ENCODE data around the gene CDC42EP5. TPM values are rescaled to one million over a fixed set of nuclear protein-coding genes. Genes with fewer than 3 reads are reported as not detected.
A peak's percentile ranks its signal among the peaks of the same experiment; 100 is the strongest.
"Not testable (repeated sequence)": the region's sequence is repeated elsewhere in the genome, so short reads cannot be mapped to it uniquely, and the experiment has no call there.

The CDC42EP5 gene
- total RNA-seq, 1 donor from 2014 or later, result 18.2 TPM

- ATAC-seq, result no peak
Measured at GRCh38 chr19:54489341-54489740, 16.2 kb upstream of the CDC42EP5 start.

GRCh38 chr19:54485851-54486250 lies 12.8 kb upstream of the CDC42EP5 start:
- ATAC-seq, result no peak

GRCh38 chr19:54484451-54484850 lies 11.4 kb upstream of the CDC42EP5 start:
- no peak for ATAC-seq

GRCh38 chr19:54482889-54483288 lies 9.8 kb upstream of the CDC42EP5 start:
- no peak for ATAC-seq

GRCh38 chr19:54481326-54481930 lies 8.3 kb upstream of the CDC42EP5 start:
- ATAC-seq, result peak; percentile 29

GRCh38 chr19:54480051-54480450 lies 7.0 kb upstream of the CDC42EP5 start:
- ATAC-seq, result no peak

GRCh38 chr19:54478677-54479266 lies 5.7 kb upstream of the CDC42EP5 start:
- ATAC-seq, result peak; percentile 34

GRCh38 chr19:54477650-54478049 lies 4.6 kb upstream of the CDC42EP5 start:
- ATAC-seq, result no peak

- no peak for ATAC-seq
Measured at GRCh38 chr19:54475706-54476105, 2.6 kb upstream of the CDC42EP5 start.

- no peak for ATAC-seq
Measured at GRCh38 chr19:54473892-54474372, 836 bp upstream of the CDC42EP5 start.

GRCh38 chr19:54470991-54471782 lies 1.9 kb downstream of the CDC42EP5 start:
- ATAC-seq, result peak; percentile 64

GRCh38 chr19:54470276-54470887 lies 2.7 kb downstream of the CDC42EP5 start:
- no peak for ATAC-seq

- peak; percentile 4 for ATAC-seq
Measured at GRCh38 chr19:54469496-54469934, 3.6 kb downstream of the CDC42EP5 start.

GRCh38 chr19:54466110-54466480 lies 7.0 kb downstream of the CDC42EP5 start:
- not testable (repeated sequence) for ATAC-seq

- no peak for ATAC-seq
Measured at GRCh38 chr19:54465426-54466109, 7.5 kb downstream of the CDC42EP5 start.

- ATAC-seq, result peak; percentile 58
Measured at GRCh38 chr19:54464630-54465425, 8.3 kb downstream of the CDC42EP5 start.

- peak; percentile 75 for ATAC-seq
Measured at GRCh38 chr19:54464044-54464629, 9.0 kb downstream of the CDC42EP5 start.

- ATAC-seq, result peak; percentile 81
Measured at GRCh38 chr19:54463531-54464043, 9.5 kb downstream of the CDC42EP5 start, which contains the start of gene LENG9. Gene LENG9 (minus strand): TSS chr19:54463778. CDS start chr19:54463526, 252 bp downstream.

GRCh38 chr19:54462655-54463530 lies 10.2 kb downstream of the CDC42EP5 start:
- ATAC-seq, result peak; percentile 17
